Frontal cortex (tissue), 4 donors: ENCODE results near the gene BBS9. TPM values are rescaled to one million over a fixed set of nuclear protein-coding genes. Genes with fewer than 3 reads are reported as not detected.

Experiments
- DNase-seq, 2 donors: peaks; one replicate each; pipeline ENCODE4 v3.0.0; 2012; ENCODE audit warnings: low spot score in 2 of 2
- FAIRE-seq: peaks from 2 replicates; lab custom pipeline; 2012; peaks lifted over from hg19 to GRCh38; lab: Jason Lieb, UNC
- total RNA-seq: library from RNA; depleted of rRNA; stranded (reverse); fragments of >200 nt; gene quantifications from one replicate; pipeline ENCODE4 v1.2.3, GENCODE V29; 2014
- donor health status: control.
- donor health status: control.
- donor health status: control.

The BBS9 gene
- total RNA-seq, 1 donor from 2014 or later = 91.3 TPM

- no peak for DNase-seq
- FAIRE-seq = no peak
These were observed 493.9 kb downstream of the BBS9 start for GRCh38 chr7:33623267-33623666.

GRCh38 chr7:33624215-33624614, 494.9 kb downstream of the BBS9 start:
- FAIRE-seq (no peak), DNase-seq (no peak)

DNA sequence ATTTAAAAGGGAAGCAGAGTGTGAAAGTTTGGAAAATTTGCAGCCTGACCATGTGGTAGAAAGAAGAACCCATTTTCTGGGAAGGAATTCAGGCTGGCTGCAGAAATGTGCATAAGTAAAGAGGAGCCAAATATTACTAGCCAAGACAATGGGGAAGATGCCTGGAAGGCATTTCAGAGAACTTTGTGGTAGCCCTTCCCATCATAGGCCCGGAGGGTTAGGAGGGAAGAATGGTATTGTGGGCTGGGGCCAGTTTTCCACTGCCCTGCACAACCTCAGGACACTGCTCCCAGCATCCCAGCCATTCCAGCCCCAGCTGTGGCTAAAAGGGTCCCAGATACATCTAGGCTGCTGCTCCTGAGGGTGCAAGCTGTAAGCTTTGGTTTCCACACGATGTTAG, 497.5 kb downstream of the BBS9 start:
- FAIRE-seq (no peak), DNase-seq (no peak)

GRCh38 chr7:33627741-33628140, 498.4 kb downstream of the BBS9 start:
- DNase-seq (no peak), FAIRE-seq (no peak)

GRCh38 chr7:33628894-33629293, 499.5 kb downstream of the BBS9 start:
- FAIRE-seq = no peak
- DNase-seq = no peak

DNA sequence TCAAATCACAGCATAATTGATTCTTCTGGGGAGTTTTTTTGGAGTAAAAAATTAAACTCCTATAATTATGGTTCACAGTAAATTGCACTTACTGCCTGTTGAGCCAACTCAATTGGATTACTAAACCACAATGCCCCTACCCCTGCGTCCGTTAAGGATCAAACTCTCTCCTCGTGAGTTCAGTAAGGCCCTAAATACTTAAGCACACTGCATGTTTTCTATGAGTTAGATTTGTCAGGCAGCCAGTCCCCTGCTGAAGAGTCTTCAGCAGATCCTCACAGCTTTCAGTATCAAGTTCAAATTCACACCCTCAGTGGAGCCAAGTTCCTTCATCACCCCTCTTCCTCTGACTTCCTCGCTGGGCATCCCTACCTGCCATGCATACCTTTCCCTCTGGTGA, 501.0 kb downstream of the BBS9 start:
- FAIRE-seq = no peak
- DNase-seq = no peak

- DNase-seq (no peak), FAIRE-seq (no peak)
These were observed 503.0 kb downstream of the BBS9 start for GRCh38 chr7:33632322-33632721.

GRCh38 chr7:33632840-33633525, 503.6 kb downstream of the BBS9 start:
- no peak for DNase-seq
- FAIRE-seq = no peak

DNA sequence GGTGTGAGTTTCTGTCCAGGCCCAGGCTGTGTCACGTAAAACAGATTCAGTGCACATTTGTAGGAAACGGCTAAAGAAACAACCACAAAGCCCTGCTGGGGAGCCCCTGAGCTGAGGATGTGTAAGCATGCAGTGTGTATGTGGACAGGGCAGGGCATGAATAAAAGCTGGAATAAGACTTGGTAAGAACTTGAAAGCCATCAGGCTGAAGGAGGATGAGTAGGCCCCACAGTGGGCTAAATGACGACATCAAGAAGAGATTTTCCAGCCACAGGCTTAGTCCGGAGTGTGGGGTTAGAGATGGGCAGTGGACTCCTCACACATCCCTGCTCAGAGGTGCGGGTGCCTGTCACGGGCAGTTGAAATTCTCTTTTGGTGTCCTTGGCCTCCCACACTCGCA, 505.2 kb downstream of the BBS9 start:
- FAIRE-seq = no peak
- no peak for DNase-seq

- no peak for DNase-seq
- FAIRE-seq = no peak
These were observed 507.0 kb downstream of the BBS9 start for GRCh38 chr7:33636359-33636758.

- DNase-seq = no peak
These were observed 510.3 kb downstream of the BBS9 start for GRCh38 chr7:33639552-33640197.

DNA sequence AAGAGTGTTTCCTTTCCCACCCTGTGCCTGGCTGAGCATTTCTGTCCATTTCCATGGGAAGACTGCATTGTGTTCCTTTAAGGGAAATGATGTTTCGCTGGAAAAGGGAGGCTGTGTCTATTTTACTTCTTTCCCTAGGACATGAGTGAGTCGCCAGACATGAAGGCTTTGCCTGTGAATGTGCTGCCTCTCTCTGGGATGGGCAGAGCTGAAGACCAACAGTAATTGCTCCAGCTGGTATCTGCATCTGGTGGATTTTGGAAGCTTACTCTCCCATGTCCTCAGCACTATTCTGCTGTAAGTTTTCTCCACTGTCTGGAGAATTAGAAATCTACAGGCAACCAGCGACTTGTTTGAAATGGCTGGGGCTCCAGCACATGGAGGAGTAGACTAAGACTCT, 511.4 kb downstream of the BBS9 start:
- no peak for FAIRE-seq
- no peak for DNase-seq

More at GRCh38 chr7:33639552-33640197, 510.3 kb downstream of the BBS9 start:
- no peak for FAIRE-seq

- no peak for FAIRE-seq
These were observed 512.9 kb downstream of the BBS9 start for GRCh38 chr7:33642312-33642711.

GRCh38 chr7:33643530-33643929, 514.2 kb downstream of the BBS9 start:
- DNase-seq = no peak
- no peak for FAIRE-seq

More at GRCh38 chr7:33642312-33642711, 512.9 kb downstream of the BBS9 start:
- DNase-seq = no peak

DNA sequence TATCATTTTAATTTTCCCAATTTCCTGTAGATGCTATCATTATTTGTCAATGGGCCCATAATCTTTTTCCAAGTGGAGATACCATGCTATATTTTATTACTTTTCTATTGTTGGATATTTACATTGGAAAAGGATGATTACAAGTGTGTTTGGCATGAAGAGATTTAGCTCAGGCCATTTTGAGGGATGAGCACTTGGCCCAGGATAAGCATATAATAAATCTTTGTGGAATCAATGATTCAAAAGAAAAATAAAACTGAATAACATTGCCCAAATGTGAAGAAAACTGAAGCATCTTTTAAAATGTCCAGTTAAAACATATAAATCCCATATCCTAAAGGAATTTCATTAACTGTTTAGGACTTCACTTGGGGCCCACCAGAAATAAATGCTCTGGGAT, 515.1 kb downstream of the BBS9 start:
- FAIRE-seq = no peak
- DNase-seq = no peak

DNA sequence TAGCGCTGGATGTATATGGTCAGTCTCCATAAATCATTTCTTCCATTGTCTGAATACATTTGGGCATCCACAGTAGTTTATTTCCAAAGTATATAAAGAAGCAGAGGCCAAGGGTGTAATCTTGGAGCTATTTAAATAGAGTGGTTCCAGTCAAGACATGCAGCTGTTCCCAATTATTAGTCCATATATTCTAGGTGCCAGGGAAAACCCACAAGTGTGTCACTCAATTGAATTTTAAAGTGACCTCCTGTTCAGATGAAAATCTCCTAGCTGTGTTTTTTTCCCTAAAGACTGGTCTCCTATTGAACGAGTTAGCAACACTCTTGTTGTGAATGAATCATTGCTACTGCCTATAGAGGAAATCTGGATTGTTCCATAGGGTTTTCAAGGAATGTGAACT, 515.7 kb downstream of the BBS9 start:
- FAIRE-seq = no peak
- DNase-seq = no peak

DNA sequence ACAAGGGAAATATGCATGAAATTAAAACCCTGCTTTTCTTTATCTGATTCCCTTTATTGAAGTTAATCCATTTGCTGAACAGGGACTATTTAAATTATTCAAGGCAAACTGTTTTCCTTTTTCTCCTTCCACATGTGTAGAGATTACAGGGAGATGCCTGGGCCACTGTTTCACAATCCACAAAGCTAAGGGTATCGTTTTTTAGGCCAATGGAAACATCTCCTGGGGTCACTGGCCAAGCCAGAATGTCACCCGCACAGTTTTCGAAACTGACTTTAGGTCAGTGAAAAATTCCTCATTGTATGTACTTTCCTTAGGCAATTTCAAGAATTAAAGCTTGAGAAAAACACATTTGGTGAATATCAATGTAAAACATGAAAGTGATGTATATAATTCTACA, 516.8 kb downstream of the BBS9 start:
- FAIRE-seq (no peak), DNase-seq (no peak)

DNA sequence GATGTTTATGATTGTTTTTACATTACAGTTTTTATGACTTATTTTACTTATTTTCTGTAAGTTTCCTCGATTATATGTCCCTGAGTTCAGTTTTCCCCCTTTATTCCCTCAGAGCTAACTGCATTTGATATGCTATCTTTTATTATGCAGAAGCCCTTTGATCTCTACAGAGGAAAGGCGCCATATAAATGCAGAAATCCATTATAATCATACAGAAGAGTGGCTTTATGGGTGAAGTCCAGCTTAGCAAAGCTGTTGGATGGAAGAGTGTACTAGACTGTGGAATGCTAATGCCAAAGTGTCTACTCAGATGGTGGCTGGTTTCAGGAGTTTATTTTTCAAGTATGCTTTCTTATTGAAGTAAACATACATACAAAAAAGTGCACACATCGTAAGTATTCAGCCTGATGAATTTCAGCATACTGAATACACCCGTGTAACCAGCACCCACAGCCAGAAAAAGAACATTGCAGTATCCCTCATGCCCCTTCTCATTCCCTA, 517.6 kb downstream of the BBS9 start:
- FAIRE-seq (no peak), DNase-seq (no peak)

DNA sequence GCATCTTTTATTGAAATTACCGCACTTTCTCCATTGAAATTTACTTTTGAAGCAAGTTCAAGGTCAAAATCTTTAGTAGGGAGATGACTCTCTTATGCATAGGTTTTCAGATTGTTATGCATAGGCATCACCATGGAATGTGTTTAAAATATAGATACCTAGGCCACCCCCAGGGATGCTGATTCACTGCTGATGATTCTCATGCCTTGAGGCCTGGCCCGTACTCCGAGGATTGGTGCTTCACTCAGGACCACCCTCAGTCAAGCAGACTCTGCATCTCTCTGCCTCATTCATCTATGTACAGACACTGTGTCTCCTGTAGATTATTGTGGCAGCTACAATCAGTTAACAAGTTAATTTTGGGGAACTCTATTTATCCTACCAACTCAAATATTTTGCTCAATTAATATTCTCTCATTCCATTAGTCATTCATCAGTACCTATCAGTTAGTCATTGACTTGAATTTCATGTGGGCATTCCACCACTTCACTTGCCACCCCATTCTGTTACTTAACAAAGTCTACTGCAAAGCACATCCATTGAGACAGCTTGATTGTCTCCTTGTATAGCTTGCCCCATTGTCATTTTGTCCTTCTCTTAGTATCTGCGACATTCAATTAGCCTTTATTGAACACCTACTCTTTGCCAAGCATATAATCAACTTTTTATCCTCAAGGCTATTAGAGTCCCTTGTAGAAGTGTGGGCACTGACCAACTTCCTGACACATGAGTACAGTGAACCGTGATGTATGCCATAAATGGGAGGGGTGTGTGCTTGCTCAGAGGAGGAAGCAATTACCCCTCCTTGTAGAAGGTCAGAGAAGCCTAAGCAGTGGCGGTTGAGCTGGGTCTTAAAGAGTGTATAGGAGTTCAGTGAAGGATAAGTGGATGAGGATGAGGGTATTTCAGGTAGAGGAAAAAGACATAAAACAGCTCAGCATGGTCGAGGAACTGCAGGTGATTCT, 520.4 kb downstream of the BBS9 start:
- no peak for FAIRE-seq
- DNase-seq = no peak

DNA sequence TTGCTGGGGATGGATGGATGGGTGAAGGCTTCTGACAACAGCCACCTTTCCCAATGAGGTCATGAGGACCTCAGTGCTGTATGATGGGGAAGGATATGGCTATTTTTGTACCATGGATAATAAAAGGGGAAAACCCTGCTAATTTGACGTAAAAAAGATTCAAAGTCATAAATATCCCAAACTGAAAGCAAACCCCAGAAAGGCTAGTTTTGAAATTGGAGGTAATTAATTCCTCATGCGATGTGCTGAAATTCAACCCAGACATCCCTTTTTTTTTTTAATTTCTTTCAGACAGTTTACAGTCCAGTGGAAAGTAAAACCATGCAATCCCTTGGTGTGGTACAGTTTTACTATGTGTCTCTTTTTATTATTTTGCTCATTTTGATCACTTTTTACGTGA, 521.5 kb downstream of the BBS9 start:
- FAIRE-seq (no peak), DNase-seq (no peak)
